OCI-LY1 (cell line): ENCODE data around the gene B3GLCT.

Experiments
- EZH2 ChIP-seq: fragments of 200-600 bp; sonication (generic), shearing (Covaris generic); IDR thresholded peaks from 2 replicates; pipeline ENCODE4 v1.8.0; 2017; ENCODE audit warnings: borderline replicate concordance, mixed run types, mild to moderate bottlenecking, antibody characterized with exemption, low read length, moderate library complexity, mixed read lengths
- TF ChIP-seq, protein P1 (sequence below): fragments of 200-600 bp; sonication (generic), shearing (Covaris generic); IDR thresholded peaks from 2 replicates; pipeline ENCODE4 v1.5.1; 2017; ENCODE audit warnings: mild to moderate bottlenecking, antibody characterized with exemption, low read length, moderate library complexity, mixed read lengths

DNA sequence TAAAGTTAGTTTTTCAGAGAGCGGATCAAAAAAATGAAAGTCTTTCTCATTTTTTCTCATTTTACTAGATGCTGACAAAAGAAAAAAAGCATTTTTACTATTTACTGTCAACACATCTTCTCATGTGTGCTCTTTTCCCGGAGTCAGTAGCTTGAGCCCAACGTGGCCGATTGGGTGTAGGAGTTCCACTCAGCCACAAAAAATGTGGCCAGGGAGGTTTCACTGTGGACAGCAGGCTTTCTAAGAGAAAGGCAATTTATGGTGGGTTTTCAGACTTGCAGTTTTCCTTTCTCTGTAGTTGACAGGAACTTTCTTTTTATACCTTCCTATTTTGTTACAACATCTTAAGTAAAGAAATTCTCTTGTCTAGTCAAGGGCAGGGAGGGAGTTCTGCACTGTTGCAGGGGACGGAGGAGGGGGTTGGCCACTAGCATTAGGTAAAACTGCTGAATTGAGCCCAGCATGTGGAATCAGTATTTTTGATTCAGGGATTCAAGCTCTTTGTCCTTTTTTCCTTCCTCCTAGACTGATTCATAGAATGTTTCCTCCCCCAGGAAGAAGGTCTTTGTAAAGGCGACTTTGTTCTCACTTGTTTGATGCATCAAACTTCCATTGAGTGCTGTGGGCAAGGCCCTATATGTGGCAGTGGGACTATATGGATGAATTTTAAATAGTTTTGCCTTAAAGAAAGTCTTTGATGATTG, 123.1 kb downstream of the B3GLCT start:
- TF ChIP-seq, protein P1, sequence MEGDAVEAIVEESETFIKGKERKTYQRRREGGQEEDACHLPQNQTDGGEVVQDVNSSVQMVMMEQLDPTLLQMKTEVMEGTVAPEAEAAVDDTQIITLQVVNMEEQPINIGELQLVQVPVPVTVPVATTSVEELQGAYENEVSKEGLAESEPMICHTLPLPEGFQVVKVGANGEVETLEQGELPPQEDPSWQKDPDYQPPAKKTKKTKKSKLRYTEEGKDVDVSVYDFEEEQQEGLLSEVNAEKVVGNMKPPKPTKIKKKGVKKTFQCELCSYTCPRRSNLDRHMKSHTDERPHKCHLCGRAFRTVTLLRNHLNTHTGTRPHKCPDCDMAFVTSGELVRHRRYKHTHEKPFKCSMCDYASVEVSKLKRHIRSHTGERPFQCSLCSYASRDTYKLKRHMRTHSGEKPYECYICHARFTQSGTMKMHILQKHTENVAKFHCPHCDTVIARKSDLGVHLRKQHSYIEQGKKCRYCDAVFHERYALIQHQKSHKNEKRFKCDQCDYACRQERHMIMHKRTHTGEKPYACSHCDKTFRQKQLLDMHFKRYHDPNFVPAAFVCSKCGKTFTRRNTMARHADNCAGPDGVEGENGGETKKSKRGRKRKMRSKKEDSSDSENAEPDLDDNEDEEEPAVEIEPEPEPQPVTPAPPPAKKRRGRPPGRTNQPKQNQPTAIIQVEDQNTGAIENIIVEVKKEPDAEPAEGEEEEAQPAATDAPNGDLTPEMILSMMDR, result no peak
- no peak for TF ChIP-seq EZH2
